ENCODE data around the gene UBE4B.
"Not testable (repeated sequence)": the region's sequence is repeated elsewhere in the genome, so short reads cannot be mapped to it uniquely, and the experiment has no call there.

Gene UBE4B

DNA sequence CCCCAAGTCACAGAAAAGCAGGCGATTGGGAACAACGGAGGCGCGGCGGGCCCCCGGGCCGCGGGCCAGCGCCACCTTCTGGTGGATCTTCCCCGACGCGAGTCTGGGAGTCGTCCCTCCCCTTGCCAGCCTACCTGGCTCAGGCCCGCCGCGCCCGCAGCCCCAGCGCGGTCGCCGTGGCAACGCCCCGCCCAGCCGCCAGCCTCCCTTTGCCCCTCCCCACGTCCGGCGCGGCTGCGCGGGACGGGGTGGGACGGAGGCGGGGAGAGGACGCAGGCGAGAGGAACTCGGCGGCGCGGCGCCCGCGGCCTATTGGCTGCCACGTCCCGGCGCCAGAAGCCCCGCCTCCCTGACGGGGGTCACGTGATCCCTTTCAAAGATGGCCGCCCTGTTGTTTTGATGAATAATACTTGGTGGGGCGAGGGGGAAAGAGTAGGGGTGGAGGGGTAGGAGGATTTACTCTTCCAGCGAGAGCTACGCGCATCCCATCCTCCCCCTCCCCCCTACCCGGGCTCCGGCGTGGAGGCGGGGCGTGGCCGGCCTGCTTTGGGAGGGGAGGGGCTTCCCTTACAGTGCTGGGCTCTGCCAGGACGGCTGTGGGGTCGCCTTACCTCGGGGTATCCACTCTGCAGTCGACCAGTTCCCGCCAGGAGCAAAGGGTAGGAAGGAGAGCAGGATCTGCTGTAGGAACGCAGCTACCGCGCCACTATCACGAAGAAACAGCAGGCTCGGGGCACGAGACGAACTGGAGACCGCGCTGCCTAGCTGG, at the start of gene UBE4B:
UBE4B (plus strand) TSS at position 369 of the 769 bp plus-strand sequence. CDS start 713 bp downstream, outside the sequence.
- peak; percentile 94 for DNase-seq

DNA sequence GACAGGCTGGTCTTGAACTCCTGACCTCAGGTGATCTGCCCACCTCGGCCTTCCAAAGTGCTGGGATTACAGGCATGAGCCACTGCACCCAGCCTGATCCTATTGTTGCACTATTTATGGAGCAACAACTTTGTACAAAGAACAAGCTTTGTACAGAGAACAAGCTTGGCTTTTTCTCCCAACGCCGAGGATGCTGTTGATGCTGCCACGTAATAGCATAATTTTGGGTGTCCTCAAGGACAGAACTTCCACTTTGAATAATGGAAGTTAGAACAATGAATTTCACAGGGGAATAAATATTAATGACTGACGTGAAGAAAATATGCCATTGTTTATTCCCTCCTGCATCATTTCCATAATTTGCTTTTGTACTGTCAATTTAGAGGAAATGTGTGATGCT, 48.5 kb upstream of the UBE4B start:
- DNase-seq: no peak

DNA sequence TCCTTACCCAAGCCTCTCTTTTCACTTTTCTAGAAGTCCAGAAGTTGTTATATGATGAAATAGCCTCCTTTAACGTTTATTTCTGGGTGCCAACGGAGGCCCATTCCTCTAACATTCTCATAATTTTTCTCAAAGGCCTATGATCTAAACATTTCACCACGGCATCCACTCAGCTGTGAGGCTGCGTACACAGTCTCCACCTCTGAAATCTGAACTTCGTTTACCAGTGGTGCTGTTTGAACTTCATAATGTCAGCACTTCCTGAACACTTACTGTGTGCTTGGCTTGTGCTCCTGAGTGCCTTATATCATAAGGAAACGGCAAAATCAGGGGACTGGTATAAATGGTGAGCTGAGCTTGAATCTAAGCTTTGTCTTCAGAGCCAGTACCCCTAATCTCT, 47.8 kb upstream of the UBE4B start:
- no peak for DNase-seq

DNA sequence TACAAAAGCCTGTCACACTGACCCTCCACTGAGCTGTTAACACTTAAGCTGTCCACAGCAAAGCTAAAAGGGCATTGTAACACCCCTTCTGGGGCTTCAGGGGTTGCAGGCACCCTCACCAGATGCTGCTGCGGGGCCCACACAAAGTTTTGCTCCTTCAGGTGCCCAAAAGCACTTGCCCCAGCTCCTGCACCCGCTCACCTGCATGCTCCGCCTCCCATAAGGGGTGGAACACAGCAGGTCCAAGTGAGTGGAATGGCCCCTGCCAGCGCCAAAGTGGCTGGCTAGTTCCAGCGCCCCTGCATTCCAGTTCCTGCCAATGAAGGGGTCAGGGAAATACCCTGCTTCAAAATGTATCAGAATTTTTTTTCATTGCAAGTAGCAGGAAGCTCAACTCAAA, 43.0 kb upstream of the UBE4B start:
- DNase-seq: no peak

DNA sequence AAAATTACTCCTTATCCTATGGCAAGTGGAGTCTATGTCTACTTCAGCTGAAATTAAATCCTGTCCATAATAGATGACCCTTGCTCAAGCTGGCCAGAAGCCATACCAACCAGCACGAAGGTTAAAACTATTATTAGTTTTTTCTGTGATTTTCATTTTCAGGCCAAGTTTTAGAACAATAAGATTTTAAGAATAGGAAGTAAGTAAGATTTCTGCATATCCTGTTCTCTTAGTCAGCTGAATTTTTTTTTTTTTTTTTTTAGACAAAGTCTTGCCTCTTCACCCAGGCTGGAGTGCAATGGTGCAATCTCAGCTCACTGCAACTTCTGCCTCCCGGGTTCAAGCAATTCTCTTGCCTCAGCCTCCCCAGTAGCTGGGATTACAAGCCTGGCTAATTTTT, 41.8 kb upstream of the UBE4B start:
- DNase-seq: no peak

DNA sequence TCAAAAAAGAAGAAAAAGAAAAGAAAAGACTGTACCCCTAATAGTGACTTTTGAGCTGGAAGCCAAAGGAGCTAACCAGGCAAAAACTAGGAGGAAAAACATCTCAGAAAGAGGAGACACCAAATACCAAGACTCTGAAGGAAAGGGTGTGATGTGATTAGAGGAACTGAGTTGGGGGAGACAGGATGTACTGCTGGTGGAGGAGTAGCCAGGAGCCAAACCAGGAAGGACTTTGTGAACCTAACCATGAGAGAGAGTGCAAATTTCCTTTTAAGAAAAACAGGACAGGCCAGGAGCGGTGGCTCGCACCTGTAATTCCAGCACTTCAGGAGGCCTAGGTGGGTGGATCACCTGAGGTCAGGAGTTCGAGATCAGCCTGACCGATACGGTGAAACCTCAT, 39.8 kb upstream of the UBE4B start:
- no peak for DNase-seq

DNA sequence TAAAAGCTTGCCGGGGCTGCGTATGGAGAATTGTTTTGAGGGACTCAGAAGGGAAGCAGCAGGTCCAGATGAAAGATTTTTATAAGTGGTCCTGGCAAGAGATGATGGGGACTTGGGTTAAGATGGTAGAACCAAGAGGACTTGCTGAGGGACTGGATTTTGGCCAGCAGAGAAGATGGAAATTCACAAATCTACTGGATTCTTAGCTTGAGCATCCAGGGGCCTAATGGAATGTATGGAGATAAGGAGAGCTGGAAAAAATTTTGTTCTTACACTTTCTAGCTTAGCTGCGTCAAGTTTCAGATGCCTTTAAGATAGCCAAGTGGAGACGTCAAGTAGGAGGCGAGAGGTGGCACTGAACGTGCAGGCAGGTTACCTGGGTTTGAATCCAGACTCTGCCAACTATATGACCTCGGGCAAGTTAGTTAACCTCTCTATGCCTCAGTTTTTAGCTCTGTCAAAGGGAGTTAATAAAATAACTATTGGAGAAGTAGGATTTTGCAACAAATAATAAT, 39.1 kb upstream of the UBE4B start:
- no peak for DNase-seq

DNA sequence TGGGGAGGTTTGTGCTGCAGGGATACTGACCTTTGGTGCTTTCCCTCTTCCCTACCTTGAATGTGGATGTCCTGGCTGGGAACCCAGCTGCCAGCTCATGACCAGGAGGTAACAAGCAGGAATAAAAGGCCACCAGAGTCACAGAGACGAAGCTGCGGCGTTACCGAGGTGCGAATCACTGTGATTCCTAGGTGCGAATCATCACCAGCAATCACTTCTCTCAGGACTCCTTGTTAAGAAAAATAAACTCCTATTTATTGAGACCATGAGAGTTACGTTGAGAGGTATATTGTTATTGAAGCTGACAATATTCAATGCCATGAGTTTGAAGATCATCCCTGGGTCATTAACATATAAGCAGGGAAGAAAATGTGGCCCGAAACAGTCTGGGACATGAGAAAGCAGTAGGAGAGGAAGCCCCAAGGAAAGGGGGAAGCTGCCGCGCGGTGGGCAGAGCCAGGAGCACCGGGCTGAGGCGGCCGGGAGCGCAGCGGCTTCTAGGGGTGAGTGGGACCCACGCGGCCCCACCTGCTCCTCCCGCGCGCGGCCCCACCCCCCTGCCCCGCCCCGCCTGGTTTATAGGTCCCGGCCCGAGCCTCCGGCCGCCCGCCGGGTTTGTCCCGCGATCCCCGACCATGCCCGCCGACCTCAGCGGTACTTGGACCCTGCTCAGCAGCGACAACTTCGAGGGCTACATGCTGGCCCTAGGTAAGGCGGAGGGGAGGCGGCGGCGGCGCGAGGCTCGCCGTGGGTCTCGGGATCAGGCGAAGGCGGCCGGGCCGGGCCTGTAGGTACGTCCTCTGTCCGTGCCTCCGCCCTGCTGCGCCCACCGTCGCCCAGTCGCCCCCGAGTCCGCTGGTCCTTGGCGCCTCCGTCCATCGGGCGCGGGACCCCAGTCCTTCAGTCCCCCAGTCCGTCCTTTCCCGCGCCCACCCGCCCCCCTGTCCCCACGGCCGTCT, 35.9 kb upstream of the UBE4B start, which contains the start of gene RBP7:
RBP7 (plus strand) TSS at position 605 of the 959 bp plus-strand sequence; CDS start at position 636, 31 bp downstream.
- DNase-seq: no peak

DNA sequence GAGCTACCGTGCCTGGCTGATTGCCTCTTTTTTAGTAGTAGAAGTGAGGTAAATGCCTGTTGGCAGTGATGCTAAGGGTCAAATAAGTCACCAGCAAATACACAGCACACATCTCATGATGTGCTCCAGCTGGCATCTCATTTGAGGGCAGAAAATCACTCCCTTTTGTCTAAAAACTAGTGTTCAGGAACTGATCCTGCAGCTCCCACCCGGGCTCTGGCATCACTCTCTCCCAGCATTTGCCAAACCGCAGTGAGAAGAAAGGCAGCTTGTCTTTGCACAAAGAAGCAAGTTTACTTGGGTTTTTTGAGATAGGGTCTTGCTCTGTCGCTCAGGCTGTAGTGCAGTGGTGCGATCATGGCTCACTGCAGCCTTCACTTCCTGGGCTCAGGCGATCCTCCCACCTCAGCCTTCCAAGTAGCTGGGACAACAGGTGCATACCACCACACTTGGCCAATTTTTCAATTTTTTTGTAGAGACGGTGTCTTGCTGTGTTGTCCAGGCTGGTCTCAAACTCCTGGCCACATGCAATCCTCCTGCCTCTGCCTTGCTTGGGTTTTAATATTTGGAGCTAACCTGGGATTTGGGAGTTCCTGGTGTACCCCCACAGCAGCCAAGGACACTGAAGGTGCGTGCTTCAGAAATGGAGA, 31.6 kb upstream of the UBE4B start:
- DNase-seq: no peak

DNA sequence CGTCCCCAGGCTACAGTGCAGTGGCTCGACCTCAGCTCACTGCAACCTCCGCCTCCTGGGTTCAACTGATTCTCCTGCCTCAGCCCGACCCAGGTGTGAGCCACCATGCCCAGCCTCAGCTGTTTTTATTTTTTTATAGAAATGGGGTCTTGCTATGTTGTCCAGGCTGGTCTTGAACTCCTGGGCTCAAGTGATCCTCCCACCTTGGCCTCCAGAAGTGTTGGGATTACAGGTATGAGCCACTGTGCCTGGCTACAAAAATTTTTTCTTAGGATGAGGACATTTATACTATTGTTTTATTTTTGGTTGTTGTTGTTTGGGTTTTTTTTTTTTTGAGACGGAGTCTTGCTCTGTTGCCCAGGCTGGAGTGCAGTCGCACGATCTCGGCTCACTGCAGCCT, 27.5 kb upstream of the UBE4B start:
- not testable (repeated sequence) for DNase-seq

DNA sequence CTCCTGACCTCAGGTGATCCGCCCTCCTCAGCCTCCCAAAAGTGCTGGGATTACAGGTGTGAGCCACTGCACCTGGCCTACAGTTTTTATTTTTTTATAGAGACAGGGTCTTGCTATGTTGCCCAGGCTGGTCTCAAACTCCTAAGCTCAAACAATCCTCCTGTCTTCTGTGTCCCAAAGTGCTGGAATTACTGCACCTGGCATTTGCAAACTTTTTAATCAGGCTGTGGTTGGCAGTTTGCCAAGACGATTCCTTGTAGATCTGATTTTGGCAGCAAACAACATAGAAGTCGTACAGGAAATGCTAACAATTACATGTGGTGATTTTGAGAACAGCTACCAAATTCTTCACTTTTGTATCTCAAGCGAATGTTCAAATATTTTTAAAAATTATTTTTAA, 25.6 kb upstream of the UBE4B start:
- DNase-seq: no peak

DNA sequence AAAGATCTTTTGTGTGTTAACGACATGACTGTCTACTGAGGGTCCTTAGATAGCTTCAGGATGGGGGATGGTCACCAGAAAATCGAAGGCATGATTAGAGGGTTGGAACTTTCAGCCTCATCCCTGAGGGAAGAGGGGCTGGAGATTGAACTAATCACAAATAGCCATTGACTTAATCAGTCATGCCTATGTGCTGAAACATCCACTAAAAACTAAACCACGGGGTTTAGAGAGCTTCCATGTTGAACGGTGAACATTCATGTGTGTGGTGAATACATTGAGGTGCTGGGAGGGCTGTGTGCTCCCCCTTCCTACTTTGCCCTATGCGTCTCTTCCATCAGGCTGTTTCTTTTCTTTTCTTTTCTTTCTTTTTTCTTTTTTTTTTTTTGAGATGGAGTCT, 18.7 kb upstream of the UBE4B start:
- no peak for DNase-seq

DNA sequence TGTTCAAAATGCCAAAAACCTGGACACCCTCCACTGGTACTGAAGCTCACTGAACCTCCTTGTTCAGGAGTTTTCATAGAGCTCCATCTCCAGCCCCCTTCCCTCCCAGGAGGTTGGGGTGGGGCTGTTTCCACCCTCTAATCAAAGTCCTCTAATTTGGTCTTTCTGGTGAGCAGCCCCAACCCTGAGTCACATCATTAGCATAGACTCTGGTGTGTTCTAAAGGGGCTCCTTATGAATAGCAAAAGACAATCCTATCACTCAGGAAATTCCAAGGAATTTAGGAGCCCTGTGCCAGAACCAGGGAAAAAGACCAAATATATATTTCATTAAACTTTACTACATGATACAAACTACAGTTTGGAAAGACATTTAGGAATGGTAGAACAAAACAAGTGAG, 13.2 kb upstream of the UBE4B start:
- no peak for DNase-seq

DNA sequence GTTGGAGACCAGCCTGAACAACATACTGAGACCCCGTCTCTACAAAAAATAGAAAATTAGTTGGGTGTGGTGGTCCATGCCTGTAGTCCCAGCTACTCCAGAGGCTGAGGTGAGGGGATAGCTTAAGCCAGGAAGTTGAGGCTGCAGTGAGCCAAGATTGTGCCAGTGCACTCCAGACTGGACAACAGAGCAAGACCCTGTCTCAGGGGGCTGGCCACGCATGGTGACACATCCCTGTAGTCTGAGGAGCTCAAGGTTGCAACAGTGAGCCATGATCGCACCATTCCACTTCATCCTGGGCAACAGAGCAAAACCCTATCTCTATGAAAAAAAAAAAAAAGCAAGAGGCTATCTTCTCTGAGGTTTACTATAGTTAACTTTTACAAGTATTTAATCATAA, 12.7 kb upstream of the UBE4B start:
- DNase-seq: no peak

DNA sequence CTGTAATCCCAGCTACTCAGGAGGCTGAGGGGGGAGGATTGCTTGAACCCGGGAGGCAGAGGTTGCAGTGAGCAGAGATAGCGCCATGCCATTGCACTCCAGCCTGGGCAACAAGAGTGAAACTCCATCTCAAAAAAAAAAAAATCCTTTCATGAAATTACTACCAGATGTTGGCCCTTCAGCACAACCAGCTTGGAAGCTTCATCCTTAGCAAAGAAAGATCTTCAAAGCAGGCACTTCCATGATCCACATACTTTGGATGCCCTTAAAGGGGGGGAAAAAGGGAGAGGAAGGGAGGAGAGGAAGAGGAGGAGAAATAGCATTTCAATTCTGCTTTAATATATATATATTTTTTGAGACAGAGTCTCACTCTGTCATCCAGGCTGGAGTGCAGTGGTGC, 12.1 kb upstream of the UBE4B start:
- DNase-seq: not testable (repeated sequence)

DNA sequence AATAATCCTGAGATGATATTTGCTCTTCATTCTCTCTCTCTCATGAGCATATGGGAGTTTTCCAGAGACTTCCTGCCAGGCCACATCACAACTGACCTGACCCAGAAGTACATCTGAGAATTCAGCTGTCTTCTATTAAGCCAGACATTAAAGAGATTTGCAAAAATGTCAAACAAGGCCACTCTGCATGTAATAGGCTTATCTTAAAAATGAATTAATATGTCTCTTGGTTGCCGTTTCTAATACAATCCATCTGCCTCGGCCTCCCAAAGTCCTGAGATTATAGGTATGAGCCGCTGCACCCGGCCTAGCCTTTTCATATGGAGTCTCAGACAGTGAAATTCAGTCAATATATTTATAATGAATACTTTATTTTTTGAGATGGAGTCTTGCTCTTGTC, 10.8 kb upstream of the UBE4B start:
- not testable (repeated sequence) for DNase-seq

DNA sequence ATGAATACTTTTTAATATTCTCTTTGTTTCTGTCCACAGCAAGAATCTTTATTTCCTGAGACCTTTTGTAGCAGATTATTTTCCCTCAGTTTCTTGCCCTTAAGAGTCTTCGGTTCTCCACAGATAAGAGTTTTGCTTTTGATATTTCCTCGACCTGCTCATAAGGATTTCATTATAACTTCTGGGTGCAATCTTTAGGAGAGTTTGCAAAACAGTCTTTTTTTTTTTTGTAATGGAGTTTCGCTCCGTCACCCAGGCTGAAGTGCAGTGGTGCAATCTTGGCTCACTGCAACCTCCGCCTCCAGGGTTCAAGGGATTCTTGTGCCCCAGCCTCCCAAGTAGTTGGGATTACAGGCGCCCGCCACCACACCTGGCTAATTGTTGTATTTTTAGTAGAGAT, 10.1 kb upstream of the UBE4B start:
- DNase-seq: no peak

DNA sequence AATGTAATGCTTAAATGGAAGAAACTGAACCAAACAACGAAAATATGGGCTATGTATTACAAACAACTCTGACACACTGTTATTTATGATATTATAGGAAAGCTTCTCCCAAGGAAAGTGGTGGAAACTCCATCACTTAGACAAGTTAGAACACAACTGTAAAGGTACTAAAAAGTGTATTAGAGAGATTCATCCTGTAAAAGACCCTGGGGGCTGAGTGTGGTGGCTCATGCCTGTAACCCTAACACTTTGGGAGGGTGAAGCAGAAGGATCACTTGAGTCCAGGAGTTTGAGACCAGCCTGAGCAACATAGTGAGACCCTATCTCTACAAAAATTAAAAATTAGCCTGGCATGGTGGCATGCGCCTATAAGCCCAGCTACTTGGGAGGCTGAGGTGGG, 7.4 kb upstream of the UBE4B start:
- no peak for DNase-seq

DNA sequence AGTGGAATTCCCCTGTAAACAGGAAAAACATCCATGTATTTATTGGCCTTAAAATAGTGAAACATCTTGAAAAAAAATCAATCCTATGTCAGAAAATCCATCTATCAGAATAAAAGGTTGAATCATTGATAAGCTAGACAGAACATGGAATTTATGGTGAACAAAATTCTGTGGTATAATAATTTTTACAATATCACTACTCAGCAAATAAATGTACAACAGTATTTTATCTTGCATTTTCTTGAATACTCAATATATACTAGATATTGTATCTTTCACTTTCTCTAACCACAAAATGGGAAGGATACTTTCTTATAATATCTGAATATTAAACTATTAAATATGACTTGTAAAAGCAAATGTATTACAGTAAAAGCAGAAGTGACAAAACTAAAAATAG, 5.7 kb upstream of the UBE4B start:
- no peak for DNase-seq

DNA sequence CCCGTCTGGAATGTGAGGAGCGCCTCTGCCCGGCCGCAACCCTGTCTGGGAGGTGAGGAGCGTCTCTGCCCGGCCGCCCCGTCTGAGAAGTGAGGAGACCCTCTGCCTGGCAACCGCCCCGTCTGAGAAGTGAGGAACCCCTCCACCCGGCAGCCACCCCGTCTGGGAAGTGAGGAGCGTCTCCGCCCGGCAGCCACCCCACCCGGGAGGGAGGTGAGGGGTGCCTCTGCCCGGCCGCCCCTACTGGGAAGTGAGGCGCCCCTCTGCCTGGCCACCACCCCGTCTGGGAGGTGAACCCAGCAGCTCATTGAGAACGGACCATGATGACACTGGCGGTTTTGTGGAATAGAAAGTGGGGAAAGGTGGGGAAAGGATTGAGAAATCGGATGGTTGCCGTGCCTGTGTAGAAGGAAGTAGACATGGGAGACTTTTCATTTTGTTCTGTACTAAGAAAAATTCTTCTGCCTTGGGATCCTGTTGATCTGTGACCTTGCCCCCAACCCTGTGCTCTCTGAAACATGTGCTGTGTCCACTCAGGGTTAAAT, 3.7 kb upstream of the UBE4B start:
- not testable (repeated sequence) for DNase-seq

DNA sequence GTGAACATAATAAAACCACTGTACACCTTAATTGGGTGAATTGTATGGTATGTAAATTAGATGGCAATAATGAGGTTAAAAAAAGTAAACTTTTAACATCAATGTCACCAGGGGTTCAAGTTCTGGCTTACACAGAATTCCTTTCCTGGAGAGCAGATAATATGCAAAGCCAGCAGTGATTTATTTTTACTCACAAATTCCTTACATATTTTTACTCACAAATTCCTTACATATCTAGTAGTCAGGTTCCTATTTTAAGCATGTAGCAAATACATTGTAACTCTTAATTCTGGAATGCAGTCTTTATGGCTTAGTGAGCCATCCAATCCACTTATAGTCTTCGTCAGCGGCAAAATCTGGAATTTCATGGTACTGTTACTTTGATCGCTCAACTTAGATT, 1.3 kb upstream of the UBE4B start:
- DNase-seq: no peak

DNA sequence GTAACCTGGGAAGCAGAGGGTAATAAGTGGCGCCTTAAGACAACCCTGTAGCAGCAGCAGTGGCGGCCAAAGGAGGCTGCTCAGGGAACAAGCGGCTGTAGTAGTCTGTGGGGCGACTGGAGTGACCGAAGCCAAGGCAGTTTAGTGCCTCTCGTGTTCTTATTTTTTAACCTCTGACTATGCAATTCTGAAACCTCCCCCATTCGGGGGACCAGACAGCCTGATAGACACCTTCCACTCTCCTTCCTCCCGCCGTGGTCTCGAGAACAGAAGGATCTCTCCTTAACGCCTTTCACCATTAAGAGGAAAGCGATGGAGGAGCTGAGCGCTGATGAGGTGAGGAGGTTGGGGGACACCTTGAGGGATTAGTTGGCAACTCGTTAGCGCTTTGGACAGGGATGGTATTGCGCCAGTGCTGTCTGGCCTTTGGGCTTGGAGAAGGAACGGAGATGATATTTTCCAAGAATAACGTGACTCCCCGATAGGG, 644 bp downstream of the UBE4B start:
- DNase-seq: no peak

DNA sequence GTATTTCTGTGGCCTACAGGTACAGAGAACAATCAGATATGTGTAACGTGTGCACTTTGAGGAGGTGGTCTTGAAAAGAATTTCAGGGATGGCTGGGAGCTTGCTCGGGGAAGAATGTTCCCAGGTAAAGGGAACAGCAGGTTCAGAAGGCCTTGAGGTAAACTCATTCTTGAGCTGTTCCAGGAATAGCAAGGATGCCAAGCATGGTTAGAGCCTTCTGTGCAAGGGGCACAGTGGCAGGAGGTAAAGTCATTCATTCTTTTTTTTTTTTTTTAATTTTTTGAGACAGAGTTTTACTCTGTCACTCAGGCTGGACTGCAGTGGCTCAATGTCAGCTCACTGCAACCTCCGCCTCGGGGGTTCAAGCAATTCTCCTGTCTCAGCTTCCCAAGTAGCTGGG, 10.0 kb downstream of the UBE4B start:
- DNase-seq: no peak

Measured in NCI-H2081 treated with DMSO at 0.1 percent for 48 hours (cell line).